Stimulated activated CD4-positive, alpha-beta T cell treated with anti-CD3 and anti-CD28 coated beads, Interleukin-15, amount 100 ng/mL, for 1 hour (primary cell): ENCODE results near the gene ENPP7.

ENCODE experiments used
- DNase-seq, 2 donors: peaks; one replicate each; pipeline ENCODE4 v3.0.0-alpha.2; 2020; ENCODE audit warnings: low read depth in 1 of 2, low spot score in 1 of 2

The ENPP7 gene

GRCh38 chr17:79730769-79731483 is at the start of gene ENPP7:
Gene ENPP7, plus strand, starts transcription at chr17:79730943. Its CDS starts 197 bp downstream, at chr17:79731140.
- DNase-seq: no peak

GRCh38 chr17:79681101-79681621 is 49.6 kb upstream of the ENPP7 start:
- DNase-seq: no peak

- DNase-seq: no peak
These were observed 49.0 kb upstream of the ENPP7 start for GRCh38 chr17:79681628-79682261.

GRCh38 chr17:79683365-79683764 is 47.4 kb upstream of the ENPP7 start:
- no peak for DNase-seq

GRCh38 chr17:79684132-79684985 is 46.4 kb upstream of the ENPP7 start:
- DNase-seq: no peak

GRCh38 chr17:79685121-79685520 is 45.6 kb upstream of the ENPP7 start:
- DNase-seq: no peak

- DNase-seq: no peak
These were observed 44.3 kb upstream of the ENPP7 start for GRCh38 chr17:79686476-79686875.

- DNase-seq: no peak
These were observed 40.3 kb upstream of the ENPP7 start for GRCh38 chr17:79690466-79690865.

GRCh38 chr17:79690988-79691836 is 39.5 kb upstream of the ENPP7 start:
- no peak for DNase-seq

- no peak for DNase-seq
These were observed 38.8 kb upstream of the ENPP7 start for GRCh38 chr17:79691931-79692330.

- no peak for DNase-seq
These were observed 37.3 kb upstream of the ENPP7 start for GRCh38 chr17:79693419-79693818.

GRCh38 chr17:79695293-79695790 is 35.4 kb upstream of the ENPP7 start:
- no peak for DNase-seq

- no peak for DNase-seq
These were observed 34.7 kb upstream of the ENPP7 start for GRCh38 chr17:79695797-79696609.

- no peak for DNase-seq
These were observed 34.1 kb upstream of the ENPP7 start for GRCh38 chr17:79696610-79696982.

- DNase-seq: no peak
These were observed 32.4 kb upstream of the ENPP7 start for GRCh38 chr17:79698146-79698846.

- no peak for DNase-seq
These were observed 31.2 kb upstream of the ENPP7 start for GRCh38 chr17:79699386-79700036.

GRCh38 chr17:79700592-79700991 is 30.2 kb upstream of the ENPP7 start:
- no peak for DNase-seq

- DNase-seq: no peak
These were observed 28.7 kb upstream of the ENPP7 start for GRCh38 chr17:79702034-79702433.
